Esophagus muscularis mucosa (tissue), 4 donors: ENCODE data around the gene TRPM8. TPM values are rescaled to one million over a fixed set of nuclear protein-coding genes. Genes with fewer than 3 reads are reported as not detected.

Source experiments
- DNase-seq: peaks from one replicate; pipeline ENCODE4 v3.0.0-alpha.2; 2017; ENCODE audit errors: extremely low spot score
- H3K27ac ChIP-seq, 4 donors: fragments of 200-600 bp; sonication (generic); replicated peaks in 1 of 4; 1 replicate in 3 of 4; 2 replicates in 1 of 4; pipeline ENCODE4 v1.5.1; 2016 to 2019; ENCODE audit warnings: mild to moderate bottlenecking in 1 of 4
- H3K27me3 ChIP-seq, 4 donors: fragments of 200-600 bp; sonication (generic); one replicate each; pipeline versions ENCODE4 v1.5.1 to v1.6.0; 2016 to 2019
- H3K36me3 ChIP-seq, 4 donors: fragments of 200-600 bp; sonication (generic); one replicate each; pipeline ENCODE4 v1.5.1; 2016 to 2019
- H3K4me1 ChIP-seq, 4 donors: fragments of 200-600 bp; sonication (generic); one replicate each; pipeline ENCODE4 v1.5.1; 2016 to 2019
- H3K4me3 ChIP-seq, 4 donors: fragments of 200-600 bp; sonication (generic); 1 replicate in 2 of 4; 2 replicates in 2 of 4; pipeline ENCODE4 v1.5.1; 2016 to 2019; ENCODE audit warnings: mild to moderate bottlenecking in 4 of 4, moderate library complexity in 1 of 4
- H3K9me3 ChIP-seq, 4 donors: fragments of 200-600 bp; sonication (generic); 1 replicate in 3 of 4; 2 replicates in 1 of 4; pipeline ENCODE4 v1.5.1; 2016 to 2019
- CTCF ChIP-seq, 3 experiments: fragments of 200-600 bp in 2 of 3; fragments of 450-650 bp in 1 of 3; sonication (generic) in 2 of 3; IDR thresholded peaks; one replicate each; pipeline ENCODE4 v1.5.1; 2017 to 2019; ENCODE audit warnings: antibody characterized with exemption in 3 of 3, mild to moderate bottlenecking in 2 of 3, moderate library complexity in 1 of 3
- EP300 ChIP-seq: sonication (generic); formaldehyde crosslinking; IDR thresholded peaks from one replicate; pipeline ENCODE4 v1.6.1; 2017; ENCODE audit warnings: antibody characterized with exemption
- POLR2A ChIP-seq: fragments of 450-650 bp; IDR thresholded peaks from one replicate; pipeline ENCODE4 v1.6.1; 2017; ENCODE audit warnings: antibody characterized with exemption, moderate library complexity, mild to moderate bottlenecking, low read depth
- POLR2AphosphoS5 ChIP-seq, 2 donors: sonication (generic); formaldehyde crosslinking; IDR thresholded peaks; one replicate each; pipeline ENCODE4 v1.6.1; 2017; ENCODE audit warnings: antibody characterized with exemption in 2 of 2
- WGBS: methylation state at CpG from one replicate; pipeline ENCODE4 v1.1.5; 2018; 5-methylcytosine and 5-hydroxymethylcytosine counted together
- intact Hi-C: fragments of 100-400 bp; cut with DNase I; formaldehyde crosslinking; loops from one replicate; pipeline ENCODE4 v1.15.1; 2023
- total RNA-seq, 4 donors: library from RNA; depleted of rRNA; stranded (reverse); fragments of >200 nt; gene quantifications; one replicate each; pipeline versions ENCODE4 v1.1.0 to v1.2.1, GENCODE V29; 2016

The TRPM8 gene
- total RNA-seq, 4 donors from 2014 or later: not detected

- Histone ChIP-seq H3K27ac (no peak overlapping the region), H3K4me1 (peaks cover 0 to 10% (median 5%) of the 10 kb centered on the region in 4 donors), H3K9me3 (peaks cover 0 to 16% (median 6%) of the 10 kb centered on the region in 4 donors), H3K27me3 (peaks cover 0 to 34% (median 0%) of the 10 kb centered on the region in 4 donors), H3K4me3 (no peak overlapping the region), H3K36me3 (no peaks in the 10 kb centered on the region)
- DNase-seq: no peak
- intact Hi-C loops: no loop called here
- 84% methylated on average over 4 of the region's 4 CpGs for WGBS
- no peak for TF ChIP-seq POLR2AphosphoS5 (IDR thresholded peaks at IDR 0.05)
- TF ChIP-seq POLR2A: no peak
- no peak for TF ChIP-seq EP300
- no peak for TF ChIP-seq CTCF (IDR thresholded peaks at IDR 0.05)
These were observed 112.1 kb downstream of the TRPM8 start for GRCh38 chr2:234029150-234029733.

- Histone ChIP-seq H3K4me1 (peaks cover 0 to 1% (median under 1%) of the 10 kb centered on the region in 4 donors), H3K4me3 (no peak overlapping the region), H3K9me3 (peaks cover 0 to 27% (median 10%) of the 10 kb centered on the region in 4 donors), H3K36me3 (no peaks in the 10 kb centered on the region), H3K27me3 (peaks cover 0 to 50% (median 0%) of the 10 kb centered on the region in 4 donors), H3K27ac (no peak overlapping the region)
- TF ChIP-seq POLR2A: no peak
- TF ChIP-seq CTCF (IDR thresholded peaks at IDR 0.05): no peak
- no peak for TF ChIP-seq POLR2AphosphoS5 (IDR thresholded peaks at IDR 0.05)
- TF ChIP-seq EP300: no peak
- DNase-seq: no peak
- intact Hi-C loops: no loop called here
- WGBS: 50% methylated on average over 2 of the region's 2 CpGs
These were observed 114.0 kb downstream of the TRPM8 start for GRCh38 chr2:234031207-234031606.

GRCh38 chr2:234032279-234032856 is 115.2 kb downstream of the TRPM8 start:
- H3K27ac ChIP-seq: no peak overlapping the region
- H3K36me3 ChIP-seq: no peaks in the 10 kb centered on the region
- H3K27me3 ChIP-seq: peaks cover 0 to 50% (median 0%) of the 10 kb centered on the region in 4 donors
- WGBS: 83% methylated on average over 1 of the region's 1 CpG
- H3K4me3 ChIP-seq: no peak overlapping the region
- intact Hi-C loops: no loop called here
- no peak for DNase-seq
- H3K9me3 ChIP-seq: peaks cover 0 to 29% (median 11%) of the 10 kb centered on the region in 4 donors
- TF ChIP-seq EP300: no peak
- TF ChIP-seq POLR2AphosphoS5 (IDR thresholded peaks at IDR 0.05): no peak
- TF ChIP-seq CTCF (IDR thresholded peaks at IDR 0.05): no peak
- no peak for TF ChIP-seq POLR2A
- H3K4me1 ChIP-seq: no peaks in the 10 kb centered on the region

- intact Hi-C loops: no loop called here
- H3K4me3 ChIP-seq: no peak overlapping the region
- peaks cover 0 to 29% (median 12%) of the 10 kb centered on the region in 4 donors for H3K9me3 ChIP-seq
- TF ChIP-seq POLR2AphosphoS5 (IDR thresholded peaks at IDR 0.05) (no peak), CTCF (IDR thresholded peaks at IDR 0.05) (no peak), POLR2A (no peak), EP300 (no peak)
- DNase-seq: no peak
- peaks cover 0 to 48% (median 0%) of the 10 kb centered on the region in 4 donors for H3K27me3 ChIP-seq
- no peaks in the 10 kb centered on the region for H3K36me3 ChIP-seq
- H3K27ac ChIP-seq: no peak overlapping the region
- WGBS: 75% methylated on average over 3 of the region's 3 CpGs
- H3K4me1 ChIP-seq: no peaks in the 10 kb centered on the region
These were observed 116.0 kb downstream of the TRPM8 start for GRCh38 chr2:234033174-234033573.
